ENCODE results near the gene AXL. TPM values are rescaled to one million over a fixed set of nuclear protein-coding genes. Genes with fewer than 3 reads are reported as not detected.

The AXL gene
- total RNA-seq, 6 experiments from 2014 or later, result 419 to 474 (median 458) TPM

DNA sequence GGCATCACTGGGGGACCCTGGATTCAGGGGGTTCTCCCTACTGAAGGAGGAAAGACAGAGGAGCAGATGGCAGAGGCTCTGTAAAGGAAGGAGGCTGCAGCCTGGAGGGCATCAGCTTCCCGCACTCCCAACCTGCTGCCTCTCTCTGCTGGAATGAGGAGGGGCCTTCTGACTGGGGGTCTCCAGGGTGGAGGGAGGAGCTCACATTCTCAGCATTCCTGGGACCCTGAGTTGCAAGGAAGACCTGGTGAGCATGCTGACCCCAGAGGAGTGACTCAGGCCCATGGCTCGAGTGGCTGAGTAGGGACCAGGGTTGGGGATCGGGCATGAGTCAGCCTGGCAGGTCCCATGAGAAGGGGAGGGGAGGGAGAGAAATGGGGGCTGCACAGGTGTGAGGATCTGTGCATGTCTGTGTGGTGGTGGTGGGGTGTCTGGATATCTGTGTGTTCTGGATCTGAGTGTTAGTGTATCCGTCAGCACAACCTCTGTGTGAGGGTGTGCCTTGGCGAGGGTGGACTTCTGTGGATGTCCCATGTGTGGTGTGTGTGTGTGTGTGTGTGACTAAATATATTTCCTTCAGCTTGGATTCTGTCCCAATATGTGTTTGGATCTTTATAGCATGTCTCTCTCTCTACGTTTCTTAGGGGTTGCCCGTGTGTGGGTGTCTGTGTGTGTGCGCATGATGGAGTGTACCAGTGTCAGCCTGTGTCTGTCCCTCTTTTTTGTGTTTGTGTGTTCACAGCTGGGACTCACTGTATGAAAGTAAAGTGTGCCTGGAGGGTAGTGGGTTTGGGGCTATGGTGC lies 4.6 kb downstream of the AXL start:
- H3K27me3 Mint-ChIP-seq (ENCODE audit: insufficient read depth), result peaks cover 13% of the 10 kb centered on the region
- TF ChIP-seq, protein P1, sequence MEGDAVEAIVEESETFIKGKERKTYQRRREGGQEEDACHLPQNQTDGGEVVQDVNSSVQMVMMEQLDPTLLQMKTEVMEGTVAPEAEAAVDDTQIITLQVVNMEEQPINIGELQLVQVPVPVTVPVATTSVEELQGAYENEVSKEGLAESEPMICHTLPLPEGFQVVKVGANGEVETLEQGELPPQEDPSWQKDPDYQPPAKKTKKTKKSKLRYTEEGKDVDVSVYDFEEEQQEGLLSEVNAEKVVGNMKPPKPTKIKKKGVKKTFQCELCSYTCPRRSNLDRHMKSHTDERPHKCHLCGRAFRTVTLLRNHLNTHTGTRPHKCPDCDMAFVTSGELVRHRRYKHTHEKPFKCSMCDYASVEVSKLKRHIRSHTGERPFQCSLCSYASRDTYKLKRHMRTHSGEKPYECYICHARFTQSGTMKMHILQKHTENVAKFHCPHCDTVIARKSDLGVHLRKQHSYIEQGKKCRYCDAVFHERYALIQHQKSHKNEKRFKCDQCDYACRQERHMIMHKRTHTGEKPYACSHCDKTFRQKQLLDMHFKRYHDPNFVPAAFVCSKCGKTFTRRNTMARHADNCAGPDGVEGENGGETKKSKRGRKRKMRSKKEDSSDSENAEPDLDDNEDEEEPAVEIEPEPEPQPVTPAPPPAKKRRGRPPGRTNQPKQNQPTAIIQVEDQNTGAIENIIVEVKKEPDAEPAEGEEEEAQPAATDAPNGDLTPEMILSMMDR (IDR thresholded peaks at IDR 0.05), result no peak
- H3K36me3 Mint-ChIP-seq (ENCODE audit: low read depth), result peaks cover 77% of the 10 kb centered on the region
- peak; percentile 85 for DNase-seq
- peak overlapping the region; percentile 86 for H3K4me3 Mint-ChIP-seq
- H3K9me3 Mint-ChIP-seq, result peaks cover 7% of the 10 kb centered on the region; the same call in 1 of the 2 replicates
- peak overlapping the region; percentile 86 for H3K27ac Mint-ChIP-seq
- H3K4me1 Mint-ChIP-seq (ENCODE audit: low read depth), result peaks cover 75% of the 10 kb centered on the region

DNA sequence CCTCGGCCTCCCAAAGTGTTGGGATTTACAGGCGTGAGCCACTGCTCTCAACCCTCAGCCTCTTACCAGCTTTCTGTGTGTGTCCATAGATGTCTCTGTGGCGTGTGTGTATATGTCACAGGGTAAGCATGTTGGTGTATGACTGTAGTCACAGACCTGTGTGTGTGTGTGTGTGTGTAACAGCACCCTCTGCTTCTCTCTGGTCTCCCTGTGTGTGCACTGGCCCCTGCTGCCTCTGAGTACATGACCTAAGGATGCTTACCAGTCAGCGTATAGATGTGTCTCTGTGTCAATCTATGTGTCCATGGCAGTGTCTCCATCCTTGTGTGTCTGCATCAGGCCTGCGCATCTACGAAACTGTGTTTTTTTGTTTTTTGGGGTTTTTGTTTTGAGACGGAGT lies 5.6 kb downstream of the AXL start:
- Mint-ChIP-seq H3K27ac (peak overlapping the region; percentile 86), H3K36me3 (ENCODE audit: low read depth) (peaks cover 77% of the 10 kb centered on the region)

DNA sequence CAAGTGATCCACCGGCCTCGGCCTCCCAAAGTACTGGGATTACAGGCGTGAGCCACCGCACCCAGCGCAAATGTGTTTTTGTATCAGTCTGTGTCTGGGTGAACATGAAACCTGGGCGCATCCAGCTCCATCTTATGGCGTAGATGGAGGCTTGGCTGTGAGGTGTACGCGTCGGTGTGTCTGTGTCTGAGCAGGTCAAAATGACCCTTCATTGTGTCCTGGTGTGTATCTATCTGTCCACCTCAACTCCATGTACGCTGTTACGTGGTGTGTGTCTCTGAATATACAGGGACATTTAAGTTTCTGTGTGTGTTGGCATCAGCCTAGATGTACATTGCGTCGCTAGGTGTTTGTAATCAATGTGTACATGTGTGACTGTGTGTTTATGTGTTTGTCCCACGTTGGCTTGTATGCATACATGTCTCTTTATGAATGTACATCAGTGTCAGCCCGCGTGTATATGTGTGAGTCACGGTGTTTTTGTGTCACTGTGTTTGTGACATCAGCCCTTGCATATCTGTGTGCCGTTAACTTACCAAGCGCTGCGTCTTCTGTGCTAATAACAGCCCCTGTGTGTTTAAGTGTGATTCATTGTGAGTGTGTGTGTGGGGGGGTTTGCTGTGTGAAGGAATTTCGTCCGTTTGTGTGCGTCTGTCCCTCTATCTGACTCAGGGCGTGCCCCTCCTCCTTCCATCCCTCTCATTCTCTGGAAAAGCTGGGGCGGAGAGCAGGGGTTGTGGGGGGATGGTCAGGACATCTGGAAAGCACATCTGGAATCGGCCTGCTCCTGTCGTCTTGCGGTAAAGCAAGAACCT lies 6.4 kb downstream of the AXL start:
- TF ChIP-seq, protein P1 (IDR thresholded peaks at IDR 0.05), result no peak
- Mint-ChIP-seq H3K27ac (peak overlapping the region; percentile 86), H3K36me3 (ENCODE audit: low read depth) (peaks cover 70% of the 10 kb centered on the region), H3K4me1 (ENCODE audit: low read depth) (peaks cover 74% of the 10 kb centered on the region), H3K4me3 (peak overlapping the region; percentile 86), H3K9me3 (0 out of 2 replicates have a peak, but pooled peaks cover 3% of the 10 kb centered on the region), H3K27me3 (ENCODE audit: insufficient read depth) (peaks cover 10% of the 10 kb centered on the region)
- DNase-seq, result peak; percentile 100

More for the DNA sequence above, 5.6 kb downstream of the AXL start:
- DNase-seq, result no peak
- Mint-ChIP-seq H3K9me3 (peaks cover 7% of the 10 kb centered on the region; the same call in 1 of the 2 replicates), H3K27me3 (ENCODE audit: insufficient read depth) (peaks cover 13% of the 10 kb centered on the region), H3K4me3 (peak overlapping the region; percentile 86), H3K4me1 (ENCODE audit: low read depth) (peaks cover 74% of the 10 kb centered on the region)
- TF ChIP-seq, protein P1 (IDR thresholded peaks at IDR 0.05), result no peak

DNA sequence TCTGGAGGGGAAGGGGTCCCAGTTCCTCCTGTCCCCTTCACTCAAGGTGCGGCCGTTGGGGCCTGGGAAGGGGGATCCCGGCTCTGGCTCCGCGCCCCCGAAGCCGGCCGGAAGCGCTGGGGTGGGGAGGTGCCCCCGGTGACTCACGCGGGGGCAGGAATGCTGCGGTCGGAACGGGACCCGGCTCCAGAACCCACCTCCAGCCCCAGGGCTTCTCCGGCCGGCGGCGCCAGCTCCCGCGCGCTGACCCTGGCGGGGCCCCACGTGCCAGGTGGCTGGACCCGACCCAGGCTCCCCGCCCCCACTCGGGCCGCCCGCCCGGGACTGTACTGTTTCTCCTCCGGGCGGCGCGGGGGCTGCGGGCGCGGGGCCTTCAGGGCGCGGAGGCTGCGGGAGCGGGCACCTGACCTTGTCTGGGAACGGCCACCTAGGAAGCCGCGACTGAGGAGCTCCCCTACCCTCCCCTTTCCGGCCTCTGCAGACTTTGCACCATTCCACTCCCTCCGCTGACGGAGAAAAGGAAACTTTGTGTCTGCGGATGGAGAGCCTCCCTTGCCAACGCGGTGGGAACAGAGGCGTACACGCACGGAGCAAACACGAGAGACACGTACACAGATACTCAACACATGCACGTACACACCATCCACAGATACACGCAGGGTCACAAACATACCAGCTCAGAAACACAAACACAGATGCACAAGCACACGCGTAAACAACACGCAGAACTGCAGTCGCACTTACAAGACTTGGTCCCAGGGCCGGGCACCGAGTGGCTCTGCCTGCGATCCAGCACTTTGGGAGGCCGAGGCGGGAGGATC lies 7.2 kb downstream of the AXL start:
- TF ChIP-seq, protein P1 (IDR thresholded peaks at IDR 0.05), result peak; percentile 36

DNA sequence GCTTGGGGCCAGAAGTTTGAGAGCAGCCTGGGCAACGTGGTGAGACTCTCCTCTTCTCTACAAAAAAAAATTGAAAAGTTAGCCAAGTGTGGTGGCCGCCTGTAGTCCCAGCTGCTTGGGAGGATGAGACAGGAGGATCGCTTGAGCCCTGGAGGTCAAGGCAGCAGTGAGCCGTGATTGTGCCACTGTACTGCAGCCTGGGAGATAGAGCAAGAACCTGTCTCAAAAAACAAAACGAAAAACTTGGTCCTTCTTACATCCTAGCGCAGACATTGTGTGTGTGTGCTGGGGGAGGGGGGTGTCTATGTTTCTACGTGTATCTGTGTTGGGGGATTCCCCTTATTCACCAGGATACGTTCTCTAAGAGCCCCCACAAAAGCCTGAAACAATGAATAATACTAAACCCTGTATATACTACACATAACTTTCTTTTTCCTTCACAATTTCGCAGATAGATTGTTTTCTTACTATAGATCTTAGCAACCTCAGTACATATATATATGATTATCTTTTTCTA lies 7.9 kb downstream of the AXL start:
- TF ChIP-seq, protein P1 (IDR thresholded peaks at IDR 0.05), result no peak
- Mint-ChIP-seq H3K4me3 (peak overlapping the region; percentile 86), H3K9me3 (0 out of 2 replicates have a peak, but pooled peaks cover 3% of the 10 kb centered on the region), H3K27ac (peak overlapping the region; percentile 98), H3K4me1 (ENCODE audit: low read depth) (peaks cover 62% of the 10 kb centered on the region), H3K36me3 (ENCODE audit: low read depth) (peaks cover 63% of the 10 kb centered on the region), H3K27me3 (ENCODE audit: insufficient read depth) (peaks cover 9% of the 10 kb centered on the region)
- DNase-seq, result no peak

More for the DNA sequence above, 7.2 kb downstream of the AXL start:
- peak overlapping the region; percentile 86 for H3K4me3 Mint-ChIP-seq
- H3K27me3 Mint-ChIP-seq (ENCODE audit: insufficient read depth), result peaks cover 6% of the 10 kb centered on the region
- H3K4me1 Mint-ChIP-seq (ENCODE audit: low read depth), result peaks cover 68% of the 10 kb centered on the region
- H3K27ac Mint-ChIP-seq, result peak overlapping the region; percentile 98
- 0 out of 2 replicates have a peak, but pooled peaks cover 3% of the 10 kb centered on the region for H3K9me3 Mint-ChIP-seq
- H3K36me3 Mint-ChIP-seq (ENCODE audit: low read depth), result peaks cover 65% of the 10 kb centered on the region
- peak; percentile 87 for DNase-seq
